ENCODE measurements around the gene LDLRAP1. TPM values are rescaled to one million over a fixed set of nuclear protein-coding genes. Genes with fewer than 3 reads are reported as not detected.
A peak's percentile ranks its signal among the peaks of the same experiment; 100 is the strongest.

Gene LDLRAP1
- total RNA-seq, 1 donor from 2014 or later = 8.6 TPM

DNA sequence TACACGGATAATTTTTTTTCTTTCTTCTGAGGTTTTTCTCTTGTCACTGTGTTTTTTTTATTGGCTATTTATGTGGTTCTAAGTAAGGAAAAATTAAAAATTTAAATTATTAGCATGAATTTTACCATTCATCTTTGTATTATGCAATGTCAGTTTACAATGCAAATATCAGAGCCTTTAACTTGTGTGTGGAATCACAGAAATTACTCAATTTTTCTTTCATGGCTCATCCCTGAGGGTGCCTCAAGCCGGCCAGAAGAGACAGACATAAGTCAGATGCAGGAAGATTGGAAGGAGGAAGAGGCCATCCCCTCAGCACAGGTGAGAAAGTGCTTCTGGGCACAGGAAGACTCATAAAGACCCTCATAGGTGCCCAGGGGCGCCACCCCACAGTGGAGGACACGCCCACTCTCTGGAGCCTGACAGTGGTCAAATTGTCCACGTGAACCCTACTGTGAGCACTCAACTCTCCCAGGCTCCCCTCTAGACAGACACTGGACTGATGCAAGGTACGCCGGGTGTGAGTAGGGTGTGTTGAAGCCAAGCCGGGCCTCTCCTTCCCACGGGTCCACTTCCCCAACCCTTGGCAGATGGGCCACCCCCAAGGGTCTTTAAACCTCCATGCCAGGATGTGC is 9.5 kb upstream of the LDLRAP1 start:
- H3K4me3 Mint-ChIP-seq = no peak overlapping the region
- TF ChIP-seq, protein P1, sequence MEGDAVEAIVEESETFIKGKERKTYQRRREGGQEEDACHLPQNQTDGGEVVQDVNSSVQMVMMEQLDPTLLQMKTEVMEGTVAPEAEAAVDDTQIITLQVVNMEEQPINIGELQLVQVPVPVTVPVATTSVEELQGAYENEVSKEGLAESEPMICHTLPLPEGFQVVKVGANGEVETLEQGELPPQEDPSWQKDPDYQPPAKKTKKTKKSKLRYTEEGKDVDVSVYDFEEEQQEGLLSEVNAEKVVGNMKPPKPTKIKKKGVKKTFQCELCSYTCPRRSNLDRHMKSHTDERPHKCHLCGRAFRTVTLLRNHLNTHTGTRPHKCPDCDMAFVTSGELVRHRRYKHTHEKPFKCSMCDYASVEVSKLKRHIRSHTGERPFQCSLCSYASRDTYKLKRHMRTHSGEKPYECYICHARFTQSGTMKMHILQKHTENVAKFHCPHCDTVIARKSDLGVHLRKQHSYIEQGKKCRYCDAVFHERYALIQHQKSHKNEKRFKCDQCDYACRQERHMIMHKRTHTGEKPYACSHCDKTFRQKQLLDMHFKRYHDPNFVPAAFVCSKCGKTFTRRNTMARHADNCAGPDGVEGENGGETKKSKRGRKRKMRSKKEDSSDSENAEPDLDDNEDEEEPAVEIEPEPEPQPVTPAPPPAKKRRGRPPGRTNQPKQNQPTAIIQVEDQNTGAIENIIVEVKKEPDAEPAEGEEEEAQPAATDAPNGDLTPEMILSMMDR (IDR thresholded peaks at IDR 0.05) = no peak
- TF ChIP-seq EZH2phosphoT487 (IDR thresholded peaks at IDR 0.05) (no peak), EZH2 (IDR thresholded peaks at IDR 0.05) (no peak)
- Histone ChIP-seq H4K20me1 (ENCODE audit: low read depth) (no peaks in the 10 kb centered on the region), H3K36me3 (no peaks in the 10 kb centered on the region), H3K4me3 (no peak overlapping the region), H3K4me1 (peaks cover 7% of the 10 kb centered on the region), H3K4me2 (no peak overlapping the region), H3K27ac (no peak overlapping the region), H3K79me2 (ENCODE audit: low read depth) (no peaks in the 10 kb centered on the region), H3F3A (ENCODE audit: low read depth) (peaks cover 4% of the 10 kb centered on the region), H2AFZ (replicated peaks) (no peak overlapping the region), H3K9ac (no peak overlapping the region), H3K9me3 (ENCODE audit: low read depth) (no peaks in the 10 kb centered on the region), H3K27me3 (no peaks in the 10 kb centered on the region)
- H3K27me3 Mint-ChIP-seq (ENCODE audit: insufficient read depth, low read depth) = peaks cover 22% of the 10 kb centered on the region
- H3K9me3 Mint-ChIP-seq = peaks cover 4% of the 10 kb centered on the region
- DNase-seq (ENCODE audit: low spot score) = no peak
- H3K36me3 Mint-ChIP-seq = no peaks in the 10 kb centered on the region
- H3K4me1 Mint-ChIP-seq = peaks cover 29% of the 10 kb centered on the region
- peak overlapping the region; percentile 83 for H3K27ac Mint-ChIP-seq

DNA sequence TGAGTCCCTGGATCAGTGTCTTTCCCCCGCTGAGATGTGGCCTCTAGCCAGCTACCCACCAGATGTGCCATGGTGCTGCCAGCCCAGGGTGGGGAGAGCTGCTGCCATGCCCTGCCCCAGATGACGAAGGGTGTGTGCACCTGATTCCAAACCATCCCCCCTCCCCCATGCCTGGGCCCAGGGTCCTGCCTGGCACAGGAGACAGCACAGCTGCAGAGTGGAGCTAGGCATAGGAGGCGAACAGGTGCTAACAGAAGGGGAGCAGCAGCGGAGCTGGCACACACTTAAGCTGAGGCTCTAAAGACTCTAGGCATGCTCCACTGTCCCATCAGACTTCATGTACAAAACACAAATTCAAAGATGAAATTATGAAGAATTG is 9.0 kb upstream of the LDLRAP1 start:
- Mint-ChIP-seq H3K4me1 (peaks cover 26% of the 10 kb centered on the region), H3K9me3 (no peaks in the 10 kb centered on the region)
- H3K4me2 ChIP-seq = no peak overlapping the region

DNA sequence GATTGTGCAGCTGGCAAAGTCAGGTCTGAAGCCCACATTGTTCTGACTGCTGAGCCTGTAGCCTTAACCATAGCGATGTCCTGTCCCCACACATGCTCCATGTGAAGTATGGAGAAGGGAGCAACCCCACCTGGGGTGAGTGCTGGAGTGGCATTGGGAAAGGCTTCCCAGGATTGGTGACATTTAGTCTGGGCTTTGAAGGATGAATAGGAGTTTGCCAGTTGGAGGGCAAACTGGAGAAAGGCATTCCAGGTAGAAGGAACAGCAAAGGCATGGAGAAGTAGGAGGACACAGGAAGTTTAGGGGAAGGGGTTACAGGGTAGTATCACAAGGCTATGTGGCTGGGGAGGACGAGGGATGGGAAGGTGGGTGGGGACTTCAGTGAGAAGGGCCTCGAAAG is 7.3 kb upstream of the LDLRAP1 start:
- Mint-ChIP-seq H3K4me1 (peaks cover 37% of the 10 kb centered on the region), H3K36me3 (no peaks in the 10 kb centered on the region), H3K27me3 (ENCODE audit: insufficient read depth, low read depth) (peaks cover 22% of the 10 kb centered on the region), H3K9me3 (no peaks in the 10 kb centered on the region), H3K4me3 (no peak overlapping the region), H3K27ac (no peak overlapping the region)
- no peaks in the 10 kb centered on the region for H3K9me3 ChIP-seq (ENCODE audit: low read depth)
- no peak overlapping the region for H3K4me3 ChIP-seq
- H4K20me1 ChIP-seq (ENCODE audit: low read depth) = no peaks in the 10 kb centered on the region
- no peak overlapping the region for H2AFZ ChIP-seq (replicated peaks)
- no peak overlapping the region for H3K27ac ChIP-seq
- H3K4me1 ChIP-seq = peaks cover 7% of the 10 kb centered on the region
- no peak for DNase-seq (ENCODE audit: low spot score)
- H3K36me3 ChIP-seq = no peaks in the 10 kb centered on the region
- no peak overlapping the region for H3K9ac ChIP-seq
- no peaks in the 10 kb centered on the region for H3K27me3 ChIP-seq
- H3K4me2 ChIP-seq = no peak overlapping the region
- TF ChIP-seq EZH2phosphoT487 (IDR thresholded peaks at IDR 0.05) (no peak), EZH2 (IDR thresholded peaks at IDR 0.05) (no peak)
- TF ChIP-seq, protein P1 (IDR thresholded peaks at IDR 0.05) = no peak
- peaks cover 9% of the 10 kb centered on the region for H3F3A ChIP-seq (ENCODE audit: low read depth)
- H3K79me2 ChIP-seq (ENCODE audit: low read depth) = no peaks in the 10 kb centered on the region

More for the DNA sequence above, 9.0 kb upstream of the LDLRAP1 start:
- H3F3A ChIP-seq (ENCODE audit: low read depth) = no peaks in the 10 kb centered on the region
- no peaks in the 10 kb centered on the region for H4K20me1 ChIP-seq (ENCODE audit: low read depth)
- peaks cover 7% of the 10 kb centered on the region for H3K4me1 ChIP-seq
- no peak overlapping the region for H2AFZ ChIP-seq (replicated peaks)
- no peak overlapping the region for H3K27ac ChIP-seq
- no peaks in the 10 kb centered on the region for H3K9me3 ChIP-seq (ENCODE audit: low read depth)
- no peaks in the 10 kb centered on the region for H3K79me2 ChIP-seq (ENCODE audit: low read depth)
- no peaks in the 10 kb centered on the region for H3K36me3 Mint-ChIP-seq
- H3K27me3 Mint-ChIP-seq (ENCODE audit: insufficient read depth, low read depth) = peaks cover 19% of the 10 kb centered on the region
- DNase-seq (ENCODE audit: low spot score) = no peak
- H3K27me3 ChIP-seq = no peaks in the 10 kb centered on the region
- no peak overlapping the region for H3K4me3 ChIP-seq
- TF ChIP-seq EZH2 (IDR thresholded peaks at IDR 0.05) (no peak), EZH2phosphoT487 (IDR thresholded peaks at IDR 0.05) (no peak)
- TF ChIP-seq, protein P1 (IDR thresholded peaks at IDR 0.05) = no peak
- H3K9ac ChIP-seq = no peak overlapping the region
- no peaks in the 10 kb centered on the region for H3K36me3 ChIP-seq
- H3K4me3 Mint-ChIP-seq = no peak overlapping the region
- peak overlapping the region; percentile 83 for H3K27ac Mint-ChIP-seq
